ENCODE measurements around the gene EHBP1.

The EHBP1 gene

GRCh38 chr2:62785216-62785615, 79.7 kb downstream of the EHBP1 start:
- no peak for DNase-seq (ENCODE audit: low read depth)

- DNase-seq (ENCODE audit: low read depth) = no peak
Measured at GRCh38 chr2:62785810-62786597, 80.5 kb downstream of the EHBP1 start.

GRCh38 chr2:62787386-62787785, 81.9 kb downstream of the EHBP1 start:
- no peak for DNase-seq (ENCODE audit: low read depth)

- DNase-seq (ENCODE audit: low read depth) = no peak
Measured at GRCh38 chr2:62789518-62789917, 84.0 kb downstream of the EHBP1 start.

GRCh38 chr2:62789918-62790317, 84.4 kb downstream of the EHBP1 start:
- DNase-seq (ENCODE audit: low read depth) = no peak

- DNase-seq (ENCODE audit: low read depth) = no peak
Measured at GRCh38 chr2:62792408-62792807, 86.9 kb downstream of the EHBP1 start.

- no peak for DNase-seq (ENCODE audit: low read depth)
Measured at GRCh38 chr2:62793213-62793612, 87.7 kb downstream of the EHBP1 start.

- DNase-seq (ENCODE audit: low read depth) = no peak
Measured at GRCh38 chr2:62794791-62795190, 89.3 kb downstream of the EHBP1 start.

GRCh38 chr2:62795341-62795740, 89.8 kb downstream of the EHBP1 start:
- DNase-seq (ENCODE audit: low read depth) = no peak

- no peak for DNase-seq (ENCODE audit: low read depth)
Measured at GRCh38 chr2:62797107-62797506, 91.6 kb downstream of the EHBP1 start.

- DNase-seq (ENCODE audit: low read depth) = no peak
Measured at GRCh38 chr2:62800618-62801017, 95.1 kb downstream of the EHBP1 start.

GRCh38 chr2:62801110-62801509, 95.6 kb downstream of the EHBP1 start:
- no peak for DNase-seq (ENCODE audit: low read depth)

GRCh38 chr2:62801814-62802523, 96.5 kb downstream of the EHBP1 start:
- DNase-seq (ENCODE audit: low read depth) = no peak

GRCh38 chr2:62803961-62804360, 98.4 kb downstream of the EHBP1 start:
- DNase-seq (ENCODE audit: low read depth) = no peak

- no peak for DNase-seq (ENCODE audit: low read depth)
Measured at GRCh38 chr2:62806231-62806630, 100.7 kb downstream of the EHBP1 start.

- DNase-seq (ENCODE audit: low read depth) = no peak
Measured at GRCh38 chr2:62808554-62808953, 103.0 kb downstream of the EHBP1 start.

- no peak for DNase-seq (ENCODE audit: low read depth)
Measured at GRCh38 chr2:62811086-62811485, 105.6 kb downstream of the EHBP1 start.

GRCh38 chr2:62811972-62812371, 106.5 kb downstream of the EHBP1 start:
- no peak for DNase-seq (ENCODE audit: low read depth)

- DNase-seq (ENCODE audit: low read depth) = no peak
Measured at GRCh38 chr2:62812921-62813825, 107.7 kb downstream of the EHBP1 start.

- DNase-seq (ENCODE audit: low read depth) = no peak
Measured at GRCh38 chr2:62814123-62814522, 108.6 kb downstream of the EHBP1 start.

- no peak for DNase-seq (ENCODE audit: low read depth)
Measured at GRCh38 chr2:62817348-62817747, 111.8 kb downstream of the EHBP1 start.

- no peak for DNase-seq (ENCODE audit: low read depth)
Measured at GRCh38 chr2:62817995-62818713, 112.6 kb downstream of the EHBP1 start.
